GM18861 (cell line): Measurements from ENCODE around the gene TAF8.

Source experiments
- ATAC-seq: cut with Tn5 transposase; IDR thresholded peaks from one replicate; pipeline ENCODE4 v1.9.1; 2021; ENCODE audit not compliant: unreplicated experiment

Gene TAF8

GRCh38 chr6:42120895-42121865 is 70.9 kb downstream of the TAF8 start:
- ATAC-seq = no peak

DNA sequence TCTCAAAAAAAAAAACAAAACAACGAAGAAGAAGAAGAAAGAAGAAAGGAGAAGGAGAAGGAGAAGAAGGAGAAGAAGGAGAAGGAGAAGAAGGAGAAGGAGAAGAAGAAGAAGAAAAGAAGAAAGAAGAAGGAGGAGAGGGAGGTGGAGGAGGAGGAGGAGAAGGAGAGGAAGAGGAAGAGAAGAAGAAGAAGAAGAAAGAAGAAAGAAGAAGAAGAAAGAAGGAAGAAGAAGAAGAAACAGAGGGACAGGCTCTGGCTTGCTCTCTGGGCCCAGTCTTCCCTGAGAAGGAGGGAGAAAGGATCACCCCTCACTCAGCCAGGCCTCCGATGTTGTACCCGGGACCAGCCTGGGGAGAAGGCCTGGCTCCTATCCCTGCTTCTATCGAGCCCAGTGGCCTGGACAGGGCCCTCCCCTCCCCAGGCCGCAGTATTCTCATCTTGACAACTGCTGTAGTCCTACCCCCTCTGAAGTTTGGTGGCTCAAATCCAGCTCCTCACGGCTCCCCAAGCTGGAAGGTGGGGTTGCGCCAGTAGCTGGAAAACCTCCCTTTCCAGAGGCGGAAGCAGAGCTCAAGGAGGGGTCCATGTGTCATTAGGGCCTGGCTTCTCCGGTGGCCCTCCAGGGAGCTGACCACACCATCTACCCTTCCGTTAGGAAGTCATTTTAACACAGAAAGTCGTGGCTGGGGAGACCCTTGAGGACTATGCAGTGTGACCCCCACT is 73.2 kb downstream of the TAF8 start:
- ATAC-seq = no peak

DNA sequence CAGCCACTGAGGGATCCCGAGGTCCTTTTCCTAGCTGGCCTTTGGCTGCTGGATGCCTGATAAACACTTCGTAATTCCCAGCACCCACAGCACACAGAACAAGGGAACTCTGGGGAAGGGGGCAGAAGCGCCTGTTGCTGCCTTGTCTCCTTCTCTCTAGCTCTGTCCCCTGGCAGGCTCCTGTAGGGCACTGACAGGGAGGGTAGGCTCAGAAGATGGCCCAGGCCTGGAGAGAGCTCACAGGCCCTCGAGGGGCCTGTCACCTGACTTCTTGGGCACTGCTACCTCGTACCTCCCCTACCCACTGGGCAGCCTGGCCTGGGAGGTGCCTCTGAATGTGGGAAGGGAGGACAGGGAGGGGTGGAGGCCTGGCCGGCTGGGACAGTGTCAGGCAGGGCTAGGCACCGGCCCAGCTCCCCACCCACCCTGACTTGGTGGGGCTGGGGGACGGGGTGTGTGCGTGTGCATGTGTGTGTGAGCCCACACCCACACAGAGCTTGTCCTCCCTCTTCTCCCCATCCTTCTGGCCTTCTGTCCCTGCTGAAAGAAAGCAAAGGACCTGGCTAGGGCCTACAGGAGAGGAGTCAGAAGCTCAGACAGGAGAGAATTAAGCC is 74.0 kb downstream of the TAF8 start:
- no peak for ATAC-seq

DNA sequence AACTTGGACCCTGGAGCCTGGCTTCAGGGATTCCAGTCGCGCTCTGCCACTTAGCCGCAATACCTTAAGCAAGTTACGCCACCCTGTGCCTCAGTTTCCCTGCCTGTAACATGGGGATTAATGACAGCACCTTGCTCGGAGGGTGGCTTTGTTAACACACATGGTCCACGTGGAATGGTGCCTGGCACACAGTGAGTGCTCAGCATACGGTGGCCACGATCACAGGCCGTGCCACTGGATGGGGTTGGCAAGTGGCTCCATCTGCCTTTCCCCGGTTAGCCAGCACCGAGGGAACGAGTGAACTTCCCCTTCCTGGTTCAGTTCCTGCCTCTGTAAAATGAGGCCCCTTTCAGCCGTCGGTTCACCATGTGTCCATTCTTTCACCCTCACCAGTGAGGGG is 74.9 kb downstream of the TAF8 start:
- ATAC-seq = no peak

- no peak for ATAC-seq
These were observed 75.3 kb downstream of the TAF8 start for GRCh38 chr6:42125663-42126062.

DNA sequence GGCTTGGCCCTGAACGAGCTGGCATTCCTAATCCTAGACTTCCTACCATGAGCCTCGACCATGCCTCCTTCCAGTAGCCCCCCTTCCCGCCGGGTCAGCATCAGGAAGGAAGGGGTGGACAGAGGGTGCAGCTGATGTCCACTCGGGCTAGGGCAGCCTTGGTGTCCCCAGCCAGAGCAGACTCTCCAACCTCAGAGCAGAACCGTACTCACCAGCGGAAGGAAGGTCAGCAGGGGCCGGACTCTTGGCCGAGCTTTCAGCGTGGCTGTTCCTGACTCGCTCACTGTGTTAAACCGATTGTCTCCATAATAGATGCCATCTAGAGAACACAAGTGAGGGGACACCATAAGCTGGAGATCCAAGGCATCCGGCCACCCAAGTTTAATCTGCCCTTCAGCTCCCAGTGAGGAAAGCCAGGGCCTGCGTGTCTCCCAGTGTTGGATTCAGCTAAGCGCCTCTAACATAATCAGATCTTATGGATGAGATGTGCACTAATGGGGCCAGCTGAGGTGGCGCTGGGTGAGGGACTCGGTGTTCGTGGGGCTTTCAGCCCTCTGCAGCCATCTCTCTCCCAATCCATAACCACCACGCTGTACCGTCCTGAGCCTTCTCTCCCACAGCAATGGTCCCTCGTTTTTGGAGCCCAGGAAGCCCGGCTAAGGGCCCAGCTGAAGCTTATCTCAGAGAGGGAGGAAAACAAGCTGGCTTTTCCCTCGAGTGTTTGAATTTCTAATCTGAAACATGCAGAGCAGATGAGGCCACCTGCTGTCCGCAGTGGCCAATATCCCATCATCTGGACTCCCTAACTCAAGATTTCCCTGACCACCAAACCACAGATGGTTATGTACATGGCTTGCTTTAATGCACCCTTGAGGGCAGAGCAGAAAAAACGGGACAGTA is 78.4 kb downstream of the TAF8 start:
- no peak for ATAC-seq

- ATAC-seq = no peak
These were observed 79.0 kb downstream of the TAF8 start for GRCh38 chr6:42129360-42129676.

- no peak for ATAC-seq
These were observed 81.2 kb downstream of the TAF8 start for GRCh38 chr6:42131531-42131930.

- ATAC-seq = no peak
These were observed 83.6 kb downstream of the TAF8 start for GRCh38 chr6:42133926-42134325.

DNA sequence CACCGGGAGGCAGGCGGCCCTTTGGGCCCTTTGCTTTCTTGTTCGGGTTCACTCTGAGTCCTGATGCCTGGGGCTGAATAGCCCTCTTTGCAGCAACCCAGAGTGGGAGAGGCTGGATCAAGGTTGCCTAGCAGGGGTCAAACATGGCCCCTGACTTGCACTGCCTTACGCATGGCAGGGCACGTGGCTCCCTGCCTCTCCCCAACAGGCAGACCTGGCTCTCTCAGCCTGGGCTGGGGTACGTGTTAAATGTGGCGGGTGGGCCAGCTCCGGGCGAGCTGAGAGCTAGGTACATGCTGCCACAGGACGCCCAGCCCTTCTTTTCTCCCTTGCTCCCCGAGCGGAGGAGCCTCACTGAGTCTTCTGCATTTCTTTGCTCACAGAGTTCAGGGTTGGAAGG is 84.8 kb downstream of the TAF8 start:
- no peak for ATAC-seq

GRCh38 chr6:42135722-42136121 is 85.4 kb downstream of the TAF8 start:
- ATAC-seq = no peak

GRCh38 chr6:42136508-42137193 is 86.3 kb downstream of the TAF8 start:
- ATAC-seq = no peak
